AG09319 (cell line): ENCODE measurements around the gene CMIP.

Source experiments
- DNase-seq: peaks from one replicate; pipeline ENCODE4 v3.0.0-alpha.2; 2010; ENCODE audit warnings: low read depth; ENCODE audit errors: extremely low read depth
- TF ChIP-seq, protein P1 (sequence below): IDR thresholded peaks from 2 replicates; pipeline ENCODE4 v1.5.1; 2011; ENCODE audit warnings: low read depth, mild to moderate bottlenecking, inconsistent platforms, low read length, moderate library complexity

CMIP gene

DNA sequence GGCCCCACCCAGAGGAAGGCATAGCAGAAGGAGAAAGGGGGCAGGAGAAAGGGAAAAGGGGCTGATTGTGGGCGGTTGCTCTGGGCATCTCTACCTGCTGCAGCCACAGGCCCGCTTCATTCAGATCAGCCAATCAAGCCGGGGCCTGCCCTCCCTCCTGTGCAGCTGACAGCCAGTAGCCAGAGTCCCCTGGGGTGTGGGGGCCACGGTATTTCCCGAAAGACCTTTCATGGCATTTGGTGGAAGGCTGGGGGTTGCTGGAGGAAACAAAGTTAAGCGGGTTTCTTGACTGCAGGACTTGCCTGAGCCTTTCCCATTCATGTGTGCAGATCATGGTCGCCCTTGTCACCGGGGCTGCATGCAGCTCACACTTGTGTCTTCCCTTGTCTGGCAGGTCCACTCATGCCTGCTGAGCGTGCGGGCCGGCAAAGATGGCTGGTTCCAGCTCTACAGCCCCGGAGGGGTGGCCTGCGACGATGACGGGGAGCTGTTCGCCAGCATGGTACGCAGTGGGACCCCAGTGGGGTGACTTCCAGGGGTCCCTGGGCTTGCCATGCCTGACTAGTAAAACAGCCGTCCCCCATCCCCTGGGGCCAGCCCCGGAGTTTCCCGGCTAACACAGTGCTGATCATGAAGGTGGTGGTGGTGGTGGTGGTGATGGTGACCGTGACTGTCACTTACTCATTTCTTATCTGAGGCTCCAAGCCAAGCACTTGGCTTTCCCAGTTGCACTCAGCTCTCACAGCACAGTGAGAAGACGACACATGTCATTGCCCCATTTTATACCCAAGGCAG, 251.8 kb downstream of the CMIP start:
- no peak for DNase-seq
- TF ChIP-seq, protein P1, sequence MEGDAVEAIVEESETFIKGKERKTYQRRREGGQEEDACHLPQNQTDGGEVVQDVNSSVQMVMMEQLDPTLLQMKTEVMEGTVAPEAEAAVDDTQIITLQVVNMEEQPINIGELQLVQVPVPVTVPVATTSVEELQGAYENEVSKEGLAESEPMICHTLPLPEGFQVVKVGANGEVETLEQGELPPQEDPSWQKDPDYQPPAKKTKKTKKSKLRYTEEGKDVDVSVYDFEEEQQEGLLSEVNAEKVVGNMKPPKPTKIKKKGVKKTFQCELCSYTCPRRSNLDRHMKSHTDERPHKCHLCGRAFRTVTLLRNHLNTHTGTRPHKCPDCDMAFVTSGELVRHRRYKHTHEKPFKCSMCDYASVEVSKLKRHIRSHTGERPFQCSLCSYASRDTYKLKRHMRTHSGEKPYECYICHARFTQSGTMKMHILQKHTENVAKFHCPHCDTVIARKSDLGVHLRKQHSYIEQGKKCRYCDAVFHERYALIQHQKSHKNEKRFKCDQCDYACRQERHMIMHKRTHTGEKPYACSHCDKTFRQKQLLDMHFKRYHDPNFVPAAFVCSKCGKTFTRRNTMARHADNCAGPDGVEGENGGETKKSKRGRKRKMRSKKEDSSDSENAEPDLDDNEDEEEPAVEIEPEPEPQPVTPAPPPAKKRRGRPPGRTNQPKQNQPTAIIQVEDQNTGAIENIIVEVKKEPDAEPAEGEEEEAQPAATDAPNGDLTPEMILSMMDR = no peak

DNA sequence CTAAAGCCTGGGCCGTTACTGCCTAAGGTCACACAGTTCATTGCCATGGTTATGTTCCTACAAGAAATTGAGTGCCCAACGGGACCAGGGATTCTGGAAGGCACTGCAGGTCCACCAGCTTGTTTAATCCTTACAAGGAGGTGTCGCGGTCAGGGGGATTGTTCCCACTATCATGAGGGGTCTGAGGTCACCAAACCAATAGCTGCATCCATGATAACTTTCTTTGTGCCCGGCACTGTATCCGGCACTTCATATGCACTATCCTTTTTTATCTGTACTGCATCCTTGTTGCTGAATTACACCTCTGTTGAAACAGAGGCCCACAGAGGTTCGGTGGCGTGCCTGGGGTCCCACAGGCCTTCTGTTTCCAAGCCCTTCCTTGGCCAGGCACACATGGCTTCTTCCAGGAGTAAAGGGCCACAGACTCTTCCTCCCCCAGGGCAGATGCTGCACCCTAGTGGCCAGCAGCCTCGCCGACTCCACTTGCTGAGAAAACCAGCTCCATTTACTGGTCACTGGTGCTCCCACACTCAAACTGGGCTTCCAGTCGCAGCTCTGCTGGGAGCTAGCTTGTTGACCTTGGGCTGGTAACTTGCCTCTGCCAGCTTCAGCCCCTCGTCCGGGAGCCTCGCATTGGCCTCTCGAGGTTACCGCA, 252.5 kb downstream of the CMIP start:
- no peak for DNase-seq
- TF ChIP-seq, protein P1 = peak; percentile 67

DNA sequence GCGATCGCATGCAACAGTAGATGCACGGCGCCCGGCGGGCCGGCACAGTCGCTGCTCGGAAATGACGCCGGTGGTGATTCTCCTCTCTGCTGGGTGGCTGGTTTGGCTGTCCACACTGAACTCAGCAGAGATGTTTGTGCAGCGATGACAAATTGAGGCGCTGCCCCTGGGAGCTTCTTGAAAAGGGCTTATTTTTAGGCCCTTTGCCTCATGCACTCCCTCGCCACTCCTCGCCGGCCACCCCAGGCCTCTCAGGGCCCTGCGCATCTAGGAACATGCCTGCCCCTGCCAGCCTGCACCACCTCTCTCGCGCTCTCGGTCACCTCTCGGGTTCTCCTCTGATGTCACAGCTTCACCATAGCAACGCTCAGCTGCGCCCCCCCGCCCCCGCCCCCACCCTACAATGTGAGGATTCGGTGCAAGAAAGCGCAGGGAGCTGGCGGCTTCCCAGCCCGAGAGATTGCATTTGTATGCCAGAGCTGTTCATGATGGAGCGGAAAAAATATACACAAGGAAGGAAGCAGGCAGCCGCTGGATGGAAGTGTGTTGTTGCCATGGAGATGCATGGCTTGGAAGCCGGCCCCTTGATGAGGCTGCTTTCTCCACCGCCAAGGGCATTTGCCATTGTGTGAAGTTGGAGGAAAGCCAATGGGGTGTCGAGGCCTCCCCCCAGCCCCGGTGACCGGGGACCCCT, 253.2 kb downstream of the CMIP start:
- no peak for DNase-seq
- TF ChIP-seq, protein P1 = no peak

DNA sequence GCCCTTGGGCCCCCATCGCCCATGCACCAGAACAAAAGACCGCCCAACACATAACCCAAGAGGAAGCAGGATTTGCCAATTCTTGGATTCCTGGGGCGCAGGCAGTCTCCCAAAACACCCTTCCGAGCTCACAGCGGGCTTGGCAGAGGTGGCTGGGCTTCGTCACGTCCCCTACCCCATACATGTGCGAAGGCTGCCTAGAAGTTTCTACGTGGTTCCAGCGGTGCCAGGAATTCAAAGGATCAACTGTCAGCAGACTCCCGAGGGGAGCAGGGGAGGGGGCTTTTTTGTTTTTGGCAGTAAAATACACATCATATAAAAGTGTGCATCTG, 253.7 kb downstream of the CMIP start:
- DNase-seq = no peak
- TF ChIP-seq, protein P1 = no peak

DNA sequence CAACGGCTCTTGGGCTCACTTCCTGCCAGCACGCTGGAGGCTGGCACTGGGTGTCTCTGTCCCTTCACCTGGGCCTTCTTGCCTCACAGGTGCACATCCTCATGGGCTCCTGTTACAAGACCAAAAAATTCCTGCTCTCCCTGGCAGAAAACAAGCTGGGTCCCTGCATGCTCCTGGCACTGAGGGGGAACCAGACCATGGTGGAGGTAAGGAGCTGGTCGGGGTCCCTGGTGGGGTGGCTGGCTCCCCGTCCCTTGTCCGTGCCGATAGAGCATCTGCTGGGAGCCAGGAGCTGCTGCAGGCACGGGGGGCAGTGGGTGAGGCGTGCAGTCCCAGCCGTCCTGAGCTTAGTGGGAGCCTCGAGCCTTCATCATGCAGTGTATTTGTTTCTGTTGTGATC, 255.0 kb downstream of the CMIP start:
- no peak for DNase-seq
- TF ChIP-seq, protein P1 = no peak

DNA sequence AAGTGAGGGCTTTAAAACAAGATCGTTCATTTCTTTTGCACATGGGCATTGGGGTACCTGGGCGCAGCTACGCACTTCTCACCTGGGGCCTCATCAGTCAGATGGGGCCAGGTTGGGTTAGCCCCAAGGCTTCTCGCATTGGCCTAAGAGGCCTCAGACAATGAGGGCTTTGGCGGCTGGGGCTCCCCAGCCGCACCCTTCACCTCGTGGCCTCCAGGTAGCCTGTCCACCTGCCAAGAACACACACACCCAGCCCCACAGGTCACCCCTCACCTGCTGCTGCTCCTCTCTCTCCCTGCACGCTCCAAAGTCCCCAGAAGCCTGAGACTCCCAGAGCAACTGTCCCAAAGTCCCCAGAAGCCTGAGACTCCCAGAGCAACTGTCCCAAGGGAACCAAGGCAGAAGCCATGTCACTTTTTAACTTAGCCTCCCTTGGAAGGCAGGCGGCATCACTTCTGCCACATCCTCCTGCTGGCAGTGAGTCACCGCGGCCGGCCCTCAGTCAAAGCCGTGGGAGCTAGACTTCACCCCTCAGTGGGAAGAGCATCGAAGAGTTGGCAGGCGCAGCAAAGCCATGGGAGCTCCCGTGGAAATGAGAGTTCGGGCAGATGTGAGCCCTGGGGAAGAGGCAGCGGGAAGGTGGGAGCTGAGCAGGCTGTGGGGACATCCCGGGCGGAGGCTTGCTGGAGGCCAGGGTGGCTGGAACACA, 255.6 kb downstream of the CMIP start:
- no peak for DNase-seq
- TF ChIP-seq, protein P1 = no peak
